Hematopoietic multipotent progenitor cell treated with erythropoietin and hydrocortisone succinate and interleukin-3 and kit ligand, for 4 days (in vitro differentiated cells): Measurements from ENCODE around the gene SLC35G1.

Experiments used
- DNase-seq: peaks from one replicate; pipeline ENCODE4 v3.0.0-alpha.2; 2015

The SLC35G1 gene

GRCh38 chr10:93893646-93894515, at the start of gene SLC35G1:
SLC35G1 (plus strand) TSS chr10:93893978; CDS start chr10:93894034, 56 bp downstream.
- DNase-seq, result peak; percentile 88

GRCh38 chr10:93844979-93845626, 48.7 kb upstream of the SLC35G1 start:
- no peak for DNase-seq

GRCh38 chr10:93849593-93849992, 44.2 kb upstream of the SLC35G1 start:
- DNase-seq, result no peak

GRCh38 chr10:93850031-93851015, 43.5 kb upstream of the SLC35G1 start:
- no peak for DNase-seq

GRCh38 chr10:93851169-93851568, 42.6 kb upstream of the SLC35G1 start:
- no peak for DNase-seq

- peak; percentile 43 for DNase-seq
Measured at GRCh38 chr10:93852476-93853095, 41.2 kb upstream of the SLC35G1 start.

GRCh38 chr10:93854975-93855374, 38.8 kb upstream of the SLC35G1 start:
- peak; percentile 21 for DNase-seq

- DNase-seq, result no peak
Measured at GRCh38 chr10:93856349-93857145, 37.2 kb upstream of the SLC35G1 start.

GRCh38 chr10:93859049-93859655, 34.6 kb upstream of the SLC35G1 start:
- DNase-seq, result peak; percentile 39

GRCh38 chr10:93861825-93862224, 32.0 kb upstream of the SLC35G1 start:
- no peak for DNase-seq

- no peak for DNase-seq
Measured at GRCh38 chr10:93865794-93866425, 27.9 kb upstream of the SLC35G1 start.

GRCh38 chr10:93867525-93867924, 26.3 kb upstream of the SLC35G1 start:
- DNase-seq, result no peak

- no peak for DNase-seq
Measured at GRCh38 chr10:93871671-93872204, 22.0 kb upstream of the SLC35G1 start.

- DNase-seq, result no peak
Measured at GRCh38 chr10:93872375-93873158, 21.2 kb upstream of the SLC35G1 start.

- peak; percentile 74 for DNase-seq
Measured at GRCh38 chr10:93873420-93874115, 20.2 kb upstream of the SLC35G1 start.

- peak; percentile 11 for DNase-seq
Measured at GRCh38 chr10:93874309-93875031, 19.3 kb upstream of the SLC35G1 start.

- DNase-seq, result no peak
Measured at GRCh38 chr10:93875032-93875358, 18.8 kb upstream of the SLC35G1 start.

GRCh38 chr10:93876381-93876780, 17.4 kb upstream of the SLC35G1 start:
- DNase-seq, result no peak
